Lower lobe of right lung (tissue), 2 donors: ENCODE results near the gene SPHKAP. TPM values are rescaled to one million over a fixed set of nuclear protein-coding genes. Genes with fewer than 3 reads are reported as not detected.
"Not testable (repeated sequence)": the region's sequence is repeated elsewhere in the genome, so short reads cannot be mapped to it uniquely, and the experiment has no call there.

Experiments
- ATAC-seq, 2 donors: fragments of 200-7000 bp; cut with Tn5 transposase; one replicate each; pipeline ENCODE4 v1.9.1; 2020 to 2022; ENCODE audit warnings: mild to moderate bottlenecking in 2 of 2, moderate library complexity in 2 of 2
- DNase-seq: peaks from one replicate; pipeline ENCODE4 v3.0.0-alpha.2; 2020
- H3K27ac ChIP-seq: fragments of 200-600 bp; one replicate; pipeline ENCODE4 v1.8.0; 2022
- H3K27me3 ChIP-seq: fragments of 200-600 bp; one replicate; pipeline ENCODE4 v1.8.0; 2022; ENCODE audit warnings: low read depth
- H3K36me3 ChIP-seq: fragments of 200-600 bp; one replicate; pipeline ENCODE4 v1.8.0; 2022; ENCODE audit warnings: mild to moderate bottlenecking
- H3K4me1 ChIP-seq: fragments of 200-600 bp; one replicate; pipeline ENCODE4 v1.8.0; 2022
- H3K4me3 ChIP-seq: fragments of 200-600 bp; one replicate; pipeline ENCODE4 v1.8.0; 2022; ENCODE audit warnings: mild to moderate bottlenecking
- H3K9me3 ChIP-seq: fragments of 200-600 bp; one replicate; pipeline ENCODE4 v1.8.0; 2022
- CTCF ChIP-seq: fragments of 200-600 bp; IDR thresholded peaks from one replicate; pipeline ENCODE4 v1.8.0; 2022; ENCODE audit warnings: antibody characterized with exemption, mild to moderate bottlenecking
- intact Hi-C: fragments of 100-400 bp; cut with DNase I; formaldehyde crosslinking; loops from one replicate; pipeline ENCODE4 v1.11.0; 2022
- total RNA-seq: library from RNA; stranded (reverse); fragmentation: NEBNext Ultra II Directional; extraction: Animal tissue kit (Norgen Biotek cat#: 25700); gene quantifications from one replicate; pipeline ENCODE4 v1.2.1, GENCODE V29; 2021
- donor health status: DM: no; HTN: yes; CAD: no; lungs with severe emphysema.

The SPHKAP gene
- total RNA-seq, 1 donor from 2014 or later = 0.06 TPM

- DNase-seq = no peak
- no peak for TF ChIP-seq CTCF
- ATAC-seq = no peak
Observed at GRCh38 chr2:227942021-227942420, 239.5 kb downstream of the SPHKAP start.

GRCh38 chr2:227939271-227940027 is 242.0 kb downstream of the SPHKAP start:
- Histone ChIP-seq H3K4me3 (no peak overlapping the region), H3K27ac (no peak overlapping the region), H3K4me1 (no peaks in the 10 kb centered on the region), H3K36me3 (no peaks in the 10 kb centered on the region), H3K27me3 (no peaks in the 10 kb centered on the region), H3K9me3 (no peaks in the 10 kb centered on the region)
- ATAC-seq = peak in 1 of 2 donors; percentile 19
- intact Hi-C loops = no loop called here
- DNase-seq = no peak
- peak; percentile 33 for TF ChIP-seq CTCF

More at GRCh38 chr2:227942021-227942420, 239.5 kb downstream of the SPHKAP start:
- H3K4me1 ChIP-seq = no peaks in the 10 kb centered on the region
- no peak overlapping the region for H3K4me3 ChIP-seq
- H3K27ac ChIP-seq = no peak overlapping the region
- no peaks in the 10 kb centered on the region for H3K9me3 ChIP-seq
- H3K36me3 ChIP-seq = no peaks in the 10 kb centered on the region
- intact Hi-C loops = no loop called here
- no peaks in the 10 kb centered on the region for H3K27me3 ChIP-seq

GRCh38 chr2:227936249-227936648 is 245.2 kb downstream of the SPHKAP start:
- peak in 1 of 2 donors; percentile 55 for ATAC-seq
- H3K4me3 ChIP-seq, H3K36me3 ChIP-seq, H3K27ac ChIP-seq, H3K4me1 ChIP-seq, H3K9me3 ChIP-seq, DNase-seq, H3K27me3 ChIP-seq, intact Hi-C loops: not testable (repeated sequence)

GRCh38 chr2:227933884-227934283 is 247.6 kb downstream of the SPHKAP start:
- H3K9me3 ChIP-seq = no peaks in the 10 kb centered on the region
- ATAC-seq = no peak
- no peak for TF ChIP-seq CTCF
- H3K27me3 ChIP-seq = no peaks in the 10 kb centered on the region
- no peak for DNase-seq
- no peaks in the 10 kb centered on the region for H3K4me1 ChIP-seq
- intact Hi-C loops = no loop called here
- no peak overlapping the region for H3K27ac ChIP-seq
- no peak overlapping the region for H3K4me3 ChIP-seq
- no peaks in the 10 kb centered on the region for H3K36me3 ChIP-seq

- no peaks in the 10 kb centered on the region for H3K4me1 ChIP-seq
- TF ChIP-seq CTCF = no peak
- no peak overlapping the region for H3K27ac ChIP-seq
- no peaks in the 10 kb centered on the region for H3K36me3 ChIP-seq
- H3K9me3 ChIP-seq = no peaks in the 10 kb centered on the region
- no peak for DNase-seq
- ATAC-seq = no peak
- no peak overlapping the region for H3K4me3 ChIP-seq
- intact Hi-C loops = no loop called here
- no peaks in the 10 kb centered on the region for H3K27me3 ChIP-seq
Observed at GRCh38 chr2:227932403-227932802, 249.1 kb downstream of the SPHKAP start.

GRCh38 chr2:227932001-227932400 is 249.5 kb downstream of the SPHKAP start:
- Histone ChIP-seq H3K36me3 (no peaks in the 10 kb centered on the region), H3K4me3 (no peak overlapping the region), H3K4me1 (no peaks in the 10 kb centered on the region), H3K27ac (no peak overlapping the region), H3K27me3 (no peaks in the 10 kb centered on the region), H3K9me3 (no peaks in the 10 kb centered on the region)
- intact Hi-C loops = no loop called here
- DNase-seq = no peak
- no peak for TF ChIP-seq CTCF
- no peak for ATAC-seq
